Stimulated activated CD4-positive, alpha-beta T cell treated with anti-CD3 and anti-CD28 coated beads, Interleukin-15, amount 100 ng/mL, for 48 hours (primary cell): ENCODE measurements around the gene DIP2A.
A peak's percentile ranks its signal among the peaks of the same experiment; 100 is the strongest.
"Not testable (repeated sequence)": the region's sequence is repeated elsewhere in the genome, so short reads cannot be mapped to it uniquely, and the experiment has no call there.

Source experiments
- DNase-seq, 2 donors: peaks; one replicate each; pipeline ENCODE4 v3.0.0-alpha.2; 2020; ENCODE audit warnings: low read depth in 2 of 2

Gene DIP2A

DNA sequence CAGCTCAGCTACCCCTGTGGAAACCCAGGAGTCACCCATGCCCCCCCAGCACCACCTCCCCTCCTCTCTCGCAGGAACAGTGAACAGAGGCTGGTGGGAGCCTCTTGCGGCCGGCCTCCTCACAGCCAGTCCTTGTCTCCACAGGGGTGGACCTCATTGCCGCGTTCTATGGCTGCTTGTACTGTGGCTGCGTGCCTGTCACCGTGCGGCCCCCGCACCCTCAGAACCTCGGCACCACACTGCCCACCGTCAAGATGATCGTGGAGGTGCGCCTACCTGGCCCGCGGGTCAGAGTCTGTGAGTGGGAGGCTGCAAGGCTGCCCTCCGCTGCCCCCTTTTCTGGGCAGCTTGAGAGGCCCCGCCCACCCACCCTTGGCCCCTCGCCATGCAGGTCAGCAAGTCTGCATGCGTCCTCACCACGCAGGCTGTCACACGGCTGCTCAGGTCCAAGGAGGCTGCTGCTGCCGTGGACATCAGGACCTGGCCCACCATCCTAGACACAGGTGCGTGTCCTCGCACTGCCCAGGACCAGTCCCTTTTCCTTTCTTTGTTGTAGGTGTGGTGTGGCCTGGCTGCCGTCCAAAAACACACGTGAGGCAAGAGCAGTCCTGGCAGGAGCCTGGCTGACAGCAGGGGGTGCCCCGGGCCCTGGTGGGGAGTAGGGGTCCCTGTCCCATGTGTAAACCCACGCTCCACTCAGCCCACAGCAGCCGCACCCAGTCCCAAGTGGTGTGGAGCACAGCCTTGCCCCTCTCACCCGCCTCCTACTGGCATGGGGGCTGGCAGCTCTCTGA is 95.9 kb downstream of the DIP2A start:
- no peak for DNase-seq

DNA sequence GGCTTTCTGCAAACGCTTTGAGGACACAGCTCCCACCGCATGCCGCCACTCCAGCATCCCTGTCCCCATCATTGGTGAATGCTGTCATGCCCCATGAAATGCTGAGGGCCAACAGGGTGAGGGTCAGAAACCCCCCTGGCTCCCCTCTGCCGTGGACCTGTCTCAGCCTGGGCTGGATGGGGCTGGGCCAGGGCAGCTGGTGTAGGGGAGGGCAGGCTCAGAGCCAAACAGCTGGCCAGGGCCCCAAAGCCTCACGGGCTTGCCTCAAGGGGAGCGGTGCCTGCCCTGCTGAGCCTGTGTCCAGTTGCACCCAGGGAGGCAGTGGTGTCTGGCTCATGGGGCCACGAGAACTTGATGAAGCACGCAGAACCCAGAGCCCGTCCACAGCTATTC is 96.5 kb downstream of the DIP2A start:
- DNase-seq = no peak

DNA sequence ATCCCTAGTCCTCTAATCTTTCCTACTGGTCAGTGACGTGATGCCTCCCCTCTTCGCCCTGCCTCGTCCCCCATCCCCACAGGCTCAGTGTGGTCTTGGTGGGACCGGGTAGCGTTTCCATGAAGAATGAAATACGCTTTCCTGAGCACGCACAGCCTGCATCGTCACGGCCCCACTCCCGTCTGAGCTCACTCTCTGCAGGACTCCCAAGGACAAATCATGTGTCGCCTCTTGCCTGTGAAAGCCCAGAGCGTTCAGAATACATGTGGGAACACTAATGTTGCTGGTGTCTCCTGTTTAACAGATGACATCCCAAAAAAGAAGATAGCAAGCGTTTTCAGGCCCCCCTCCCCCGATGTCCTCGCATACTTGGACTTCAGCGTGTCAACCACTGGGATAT is 97.0 kb downstream of the DIP2A start:
- DNase-seq = no peak

DNA sequence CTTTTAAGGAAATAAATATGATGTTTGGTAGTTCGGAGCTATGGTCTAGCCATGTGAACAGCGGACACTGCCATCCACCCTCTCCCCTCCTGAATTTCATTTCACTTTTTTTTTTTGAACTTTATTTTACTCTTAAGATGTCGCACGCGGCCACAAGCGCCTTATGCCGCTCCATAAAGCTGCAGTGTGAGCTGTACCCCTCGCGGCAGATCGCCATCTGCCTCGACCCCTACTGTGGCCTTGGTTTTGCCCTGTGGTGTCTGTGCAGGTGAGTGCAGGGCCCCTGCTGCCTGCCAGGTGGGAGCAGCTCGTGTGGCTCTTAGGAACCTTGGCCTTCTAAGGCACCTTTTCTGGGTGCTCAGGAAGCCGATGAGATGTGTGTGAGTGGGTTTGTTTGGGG is 98.1 kb downstream of the DIP2A start:
- DNase-seq = no peak

DNA sequence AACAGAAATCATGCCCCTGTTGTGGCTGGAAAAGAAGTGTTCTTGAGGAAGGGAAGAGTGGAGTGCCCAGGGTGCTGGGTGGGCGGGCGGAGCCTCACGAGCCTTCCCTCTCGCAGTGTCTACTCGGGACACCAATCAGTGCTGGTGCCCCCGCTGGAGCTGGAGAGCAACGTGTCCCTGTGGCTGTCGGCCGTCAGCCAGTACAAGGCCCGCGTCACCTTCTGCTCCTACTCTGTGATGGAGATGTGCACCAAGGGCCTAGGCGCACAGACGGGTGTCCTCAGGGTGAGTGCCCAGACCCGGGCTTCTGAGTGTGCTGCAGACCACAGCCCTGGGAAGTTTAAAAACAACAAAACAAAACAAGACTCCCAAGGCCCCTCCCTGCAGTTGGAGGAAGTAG is 98.8 kb downstream of the DIP2A start:
- DNase-seq = no peak

DNA sequence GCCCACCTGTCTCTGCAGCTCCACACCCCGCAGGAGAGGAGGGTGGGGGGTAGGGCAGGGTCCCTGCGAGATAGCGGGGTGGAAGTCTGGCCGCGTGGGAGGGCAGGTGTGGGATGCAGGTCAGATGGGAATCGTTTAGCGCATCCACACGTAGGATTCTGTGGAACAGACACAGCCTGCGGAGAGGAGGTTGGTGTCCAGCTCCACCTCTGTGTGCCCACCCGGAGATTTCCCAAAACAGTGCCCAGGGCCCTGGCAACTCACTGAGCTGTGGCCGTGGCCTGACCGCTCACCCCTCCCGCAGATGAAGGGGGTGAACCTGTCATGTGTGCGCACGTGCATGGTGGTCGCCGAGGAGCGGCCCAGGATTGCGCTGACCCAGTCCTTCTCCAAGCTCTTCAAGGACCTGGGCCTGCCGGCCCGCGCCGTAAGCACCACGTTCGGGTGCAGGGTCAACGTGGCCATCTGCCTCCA is 99.3 kb downstream of the DIP2A start:
- no peak for DNase-seq

DNA sequence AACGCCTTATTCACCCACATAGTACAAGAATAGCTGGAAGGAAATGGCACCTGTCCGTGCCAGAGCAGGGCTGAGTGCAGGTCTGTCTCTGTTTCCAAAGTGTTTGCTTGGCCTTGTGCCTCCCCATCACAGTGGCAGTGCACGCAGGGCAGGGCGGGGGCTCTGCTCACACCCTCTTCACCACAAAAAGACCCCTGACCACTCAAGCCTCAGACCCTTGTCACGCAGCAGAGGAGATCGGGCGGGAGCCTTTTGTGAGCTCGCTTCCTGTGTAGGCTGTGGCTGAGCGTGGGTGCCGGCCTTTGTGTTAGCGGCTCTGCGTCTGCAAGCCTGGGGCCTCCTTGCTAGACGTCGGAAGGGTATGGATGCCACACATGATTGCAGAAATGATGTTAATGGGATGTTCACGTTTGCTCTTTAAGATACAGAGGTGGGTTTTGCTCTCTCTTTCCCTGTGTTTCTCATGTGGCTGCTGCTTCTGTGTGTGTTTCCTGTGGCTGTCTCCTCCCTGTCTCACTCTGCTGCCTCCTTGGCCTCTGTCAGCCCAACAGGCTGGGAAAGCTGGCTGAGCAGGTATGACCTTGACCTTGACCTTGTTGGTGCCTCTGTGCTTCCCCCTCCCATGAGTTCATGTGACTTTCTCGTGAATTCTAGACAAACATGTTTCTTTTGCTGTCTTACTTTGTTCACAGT is 100.7 kb downstream of the DIP2A start:
- DNase-seq = peak; percentile 47 to 53

DNA sequence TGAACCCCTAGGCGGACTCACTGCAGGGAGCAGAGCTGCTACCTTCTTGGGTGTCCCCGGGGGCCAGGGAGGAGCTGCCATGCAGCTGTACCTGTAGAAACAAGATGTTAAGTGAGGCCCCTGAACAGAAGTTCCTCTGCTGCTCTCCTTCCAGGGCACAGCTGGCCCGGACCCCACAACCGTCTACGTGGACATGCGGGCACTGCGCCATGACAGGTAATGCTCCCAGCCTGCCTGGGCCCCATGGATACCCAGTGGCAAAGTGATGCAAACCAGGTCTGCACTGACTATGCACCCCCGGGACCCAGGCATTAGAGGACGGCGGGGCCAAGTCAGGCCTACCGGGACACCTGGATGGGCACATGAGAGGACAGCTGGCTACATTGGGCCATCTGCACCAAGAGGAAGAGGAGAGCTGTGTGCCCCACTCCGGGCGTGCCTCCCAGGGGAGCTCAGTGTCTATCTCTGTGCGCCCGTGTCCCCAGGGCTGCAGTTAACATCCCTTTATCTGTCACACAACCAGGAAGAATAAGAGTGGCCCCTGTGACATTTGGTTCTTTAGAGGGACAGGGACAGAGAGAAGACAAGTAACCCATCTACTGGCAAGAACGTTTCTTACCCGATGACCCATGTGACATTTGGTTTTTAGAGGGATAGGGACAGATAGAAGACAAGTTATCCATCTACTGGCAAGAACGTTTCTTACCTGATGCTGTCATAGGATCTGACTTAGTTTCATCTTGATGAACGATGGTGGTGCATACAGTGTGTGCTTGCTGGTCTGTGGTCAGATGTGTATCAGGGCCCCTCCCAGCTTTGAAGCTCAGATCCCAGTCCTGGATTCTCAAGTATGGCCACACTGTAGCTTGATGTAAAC is 102.1 kb downstream of the DIP2A start:
- DNase-seq = no peak

DNA sequence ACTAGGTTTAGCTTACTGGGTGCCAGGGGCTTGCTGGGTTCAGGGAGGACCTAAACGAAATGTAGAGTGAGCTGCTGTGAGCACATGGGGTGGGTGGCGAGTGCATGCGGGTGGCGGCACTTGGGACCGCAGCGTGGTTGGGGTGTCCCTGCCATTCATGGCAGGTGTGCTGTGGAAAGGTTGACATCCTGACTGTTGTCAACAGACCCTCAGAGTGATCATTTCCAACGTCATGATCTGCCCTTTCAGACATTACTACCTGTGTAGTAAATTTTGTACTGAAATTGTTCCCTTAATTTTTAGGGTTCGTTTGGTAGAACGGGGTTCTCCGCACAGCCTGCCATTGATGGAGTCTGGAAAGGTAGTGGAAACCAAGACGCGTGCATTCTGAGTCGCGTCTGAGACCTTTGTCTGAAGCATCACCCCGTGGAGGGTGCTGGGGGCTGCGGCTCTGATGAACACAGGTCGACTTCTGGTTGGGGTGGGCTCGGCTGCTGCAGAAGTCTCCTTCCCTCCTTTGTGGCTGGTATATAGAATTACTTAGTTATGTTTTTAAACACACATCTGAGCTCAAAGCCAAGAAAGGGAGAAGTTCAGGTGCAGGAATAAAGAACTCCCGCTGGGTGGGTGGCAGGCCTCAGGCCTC is 102.9 kb downstream of the DIP2A start:
- no peak for DNase-seq

DNA sequence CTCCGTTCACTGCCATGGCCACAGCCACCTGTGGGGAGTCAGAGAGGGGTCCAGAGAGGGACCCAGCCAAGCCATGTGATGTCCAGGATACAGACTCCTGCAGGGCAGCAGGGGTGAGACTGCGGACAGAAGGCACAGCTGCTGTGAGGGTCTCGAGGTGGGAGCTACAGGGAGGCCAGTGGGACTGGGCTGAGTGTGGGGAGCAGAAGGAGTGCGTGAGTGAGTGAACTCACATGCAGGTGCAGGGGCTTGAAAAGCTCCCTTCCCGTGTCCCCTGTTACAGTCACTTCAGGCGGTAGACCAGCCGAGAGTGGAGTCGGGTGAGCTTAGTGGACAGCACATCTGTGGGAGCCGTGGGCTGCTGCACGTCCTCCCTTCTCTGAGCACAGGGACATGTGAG is 103.8 kb downstream of the DIP2A start:
- DNase-seq = no peak

DNA sequence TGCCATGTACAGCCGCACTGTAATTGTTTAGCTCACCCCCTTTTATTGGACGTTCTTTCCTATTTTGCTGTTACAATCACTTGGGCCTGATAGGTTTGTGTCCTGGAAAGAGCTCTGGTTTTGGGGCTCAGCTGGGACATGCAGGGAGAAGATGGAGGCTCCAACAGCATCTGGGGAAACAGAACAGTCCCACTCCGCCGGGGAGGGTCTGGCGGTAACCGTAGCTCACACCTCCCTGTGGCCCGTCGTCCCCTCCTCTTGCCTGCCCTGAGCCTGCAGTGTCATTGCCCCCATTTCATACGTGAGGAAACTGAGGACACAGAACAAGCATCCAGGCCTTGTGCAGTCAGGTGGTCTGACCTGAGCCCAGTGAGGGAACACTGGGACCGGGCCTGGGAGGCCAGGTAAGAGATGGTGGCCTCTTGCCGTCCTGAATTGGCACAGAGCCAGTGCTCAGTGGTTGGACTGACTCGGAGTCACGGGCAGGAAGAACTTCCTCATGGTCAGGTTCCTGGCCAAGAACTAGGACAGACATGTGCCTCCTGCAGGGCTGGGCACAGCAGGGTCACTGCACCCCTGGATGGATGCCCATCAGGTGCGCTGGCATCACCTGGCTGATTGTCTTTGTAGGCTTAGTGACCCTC is 104.4 kb downstream of the DIP2A start:
- no peak for DNase-seq

DNA sequence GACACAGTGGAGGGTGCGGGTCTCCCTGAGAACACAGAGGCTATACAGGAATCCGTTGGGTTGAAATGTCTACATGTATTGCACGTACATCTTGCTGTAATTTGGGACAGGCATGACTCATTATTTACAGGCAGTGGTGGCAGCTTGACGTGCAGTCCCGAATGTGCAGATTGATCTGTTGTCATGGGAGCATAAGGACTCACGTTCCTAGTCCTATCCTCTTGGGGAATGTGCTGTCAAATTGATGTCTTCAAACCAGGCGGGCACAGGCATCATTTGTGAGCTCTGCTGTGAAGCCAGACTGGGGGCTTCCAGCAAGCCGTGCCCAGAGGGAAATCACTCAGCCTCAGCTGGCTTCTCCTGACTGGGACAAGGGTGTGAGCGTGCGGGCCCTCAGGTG is 105.7 kb downstream of the DIP2A start:
- no peak for DNase-seq

DNA sequence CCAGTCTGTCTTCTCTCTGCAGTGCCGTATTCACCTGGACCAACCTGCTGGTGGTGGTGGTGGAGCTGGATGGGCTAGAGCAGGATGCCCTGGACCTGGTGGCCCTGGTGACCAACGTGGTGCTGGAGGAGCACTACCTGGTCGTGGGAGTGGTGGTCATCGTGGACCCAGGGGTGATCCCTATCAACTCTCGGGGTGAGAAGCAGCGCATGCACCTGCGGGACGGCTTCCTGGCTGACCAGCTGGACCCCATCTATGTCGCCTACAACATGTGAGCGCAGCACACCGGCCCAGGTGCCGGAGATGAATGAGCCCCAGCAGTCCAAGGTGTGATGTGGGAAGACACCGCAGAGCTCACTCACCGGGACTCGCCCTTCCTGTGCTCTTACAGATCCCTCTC is 108.7 kb downstream of the DIP2A start:
- DNase-seq = no peak

DNA sequence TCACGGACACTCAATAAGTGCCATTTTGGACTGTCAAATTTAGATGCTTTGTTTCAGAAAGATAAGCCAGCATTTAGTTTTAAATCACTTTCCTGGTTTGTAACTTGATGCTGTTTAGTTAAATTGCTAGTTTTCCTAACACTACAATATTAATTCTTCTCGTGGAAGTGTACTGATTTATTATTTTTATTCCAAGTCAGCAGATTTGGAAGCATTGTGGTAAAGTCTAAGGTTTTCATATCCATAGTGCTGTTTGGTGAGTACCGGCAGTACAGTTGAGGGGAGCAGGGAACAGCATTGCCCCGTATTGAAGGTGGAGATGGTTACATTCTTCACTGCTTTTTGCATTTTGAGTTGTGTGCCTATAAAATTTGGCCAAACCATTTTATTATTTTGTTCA is 109.9 kb downstream of the DIP2A start:
- no peak for DNase-seq

DNA sequence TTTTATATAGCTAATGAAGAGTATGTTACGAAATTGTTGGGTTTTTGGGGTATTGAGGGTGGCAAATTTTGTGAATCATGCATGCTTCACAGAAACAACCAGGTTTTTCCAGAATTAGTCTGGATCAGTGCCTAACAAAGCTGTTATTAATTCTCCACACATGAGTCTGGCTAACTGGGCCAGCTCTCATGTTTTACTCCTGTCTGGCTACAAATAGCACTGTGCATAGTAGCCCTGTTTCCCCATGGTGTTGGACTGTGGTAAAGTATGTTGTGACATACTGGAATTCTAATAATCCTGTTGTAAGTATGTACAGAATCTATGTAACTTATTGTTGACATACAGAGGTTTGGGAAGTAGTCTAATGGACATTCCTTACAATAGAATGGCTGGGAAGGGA is 110.4 kb downstream of the DIP2A start:
- DNase-seq = no peak

DNA sequence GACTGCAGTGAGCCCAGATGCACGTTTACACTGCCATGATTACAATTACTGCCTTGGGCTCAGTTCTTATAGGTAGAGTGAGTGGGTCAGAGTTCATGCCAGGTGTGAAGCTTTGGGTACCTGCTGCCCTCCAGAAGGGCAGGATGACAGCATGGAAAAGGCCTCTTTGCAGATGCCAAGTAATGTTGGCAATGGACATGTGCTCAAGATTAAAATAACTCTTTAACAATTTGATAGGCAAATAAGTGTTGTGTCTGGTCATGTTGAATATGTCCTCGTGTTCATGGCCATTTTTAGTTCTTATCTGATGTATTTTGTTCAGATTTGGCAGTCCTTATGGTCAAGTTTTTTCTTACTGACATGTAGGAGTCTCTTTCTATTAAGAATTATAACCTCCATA is 111.4 kb downstream of the DIP2A start:
- no peak for DNase-seq

DNA sequence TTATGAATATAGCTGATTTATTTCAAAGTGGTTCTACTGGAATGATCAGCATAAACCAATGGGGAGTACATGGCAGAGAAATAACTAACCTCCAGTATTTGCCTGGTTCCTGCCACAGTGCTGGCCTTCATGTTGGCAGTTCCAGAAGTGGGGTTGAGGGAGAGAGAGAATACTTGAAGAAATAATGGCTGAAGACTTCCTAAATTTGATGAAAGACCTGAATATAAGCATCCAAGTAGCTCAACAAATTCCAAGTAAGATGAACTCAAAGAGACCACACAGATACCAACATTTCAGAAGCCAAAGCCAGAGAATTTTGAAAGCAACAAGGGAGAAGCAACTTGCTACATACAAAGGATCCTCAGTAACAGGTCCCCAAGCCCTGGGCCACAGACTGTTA is 111.9 kb downstream of the DIP2A start:
- no peak for DNase-seq

DNA sequence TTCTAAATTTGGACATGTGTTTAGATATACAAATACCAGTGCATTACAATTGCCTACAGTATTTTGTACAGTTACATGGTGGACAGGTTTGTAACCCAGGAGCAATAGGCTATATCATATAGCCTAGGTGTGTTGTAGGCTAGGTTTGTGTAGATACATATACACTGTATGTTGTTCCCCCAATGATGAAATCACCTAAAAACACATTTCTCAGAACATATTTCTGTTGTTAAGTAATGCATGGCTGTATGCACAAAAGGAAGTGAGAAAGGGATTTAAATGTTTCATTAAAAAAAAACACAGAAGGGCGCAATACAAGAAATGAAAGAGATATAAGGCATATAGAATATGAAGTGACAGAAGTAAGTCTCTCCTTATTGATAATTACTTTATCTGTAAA is 114.2 kb downstream of the DIP2A start:
- no peak for DNase-seq

DNA sequence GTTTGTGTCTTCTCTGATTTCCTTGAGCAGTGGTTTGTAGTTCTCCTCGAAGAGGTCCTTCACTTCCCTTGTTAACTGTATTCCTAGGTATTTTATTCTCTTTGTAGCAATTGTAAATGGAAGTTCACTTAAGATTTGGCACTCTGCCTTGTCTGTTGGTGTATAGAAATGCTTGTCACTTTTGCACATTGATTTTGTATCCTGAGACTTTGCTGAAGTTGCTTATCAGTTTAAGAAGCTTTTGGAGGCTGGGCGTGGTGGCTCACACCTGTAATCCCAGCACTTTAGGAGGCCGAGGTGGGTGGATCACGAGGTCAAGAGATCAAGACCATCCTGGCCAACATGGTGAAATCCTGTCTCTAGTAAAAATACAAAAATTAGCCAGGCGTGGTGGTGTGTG is 119.1 kb downstream of the DIP2A start:
- not testable (repeated sequence) for DNase-seq

DNA sequence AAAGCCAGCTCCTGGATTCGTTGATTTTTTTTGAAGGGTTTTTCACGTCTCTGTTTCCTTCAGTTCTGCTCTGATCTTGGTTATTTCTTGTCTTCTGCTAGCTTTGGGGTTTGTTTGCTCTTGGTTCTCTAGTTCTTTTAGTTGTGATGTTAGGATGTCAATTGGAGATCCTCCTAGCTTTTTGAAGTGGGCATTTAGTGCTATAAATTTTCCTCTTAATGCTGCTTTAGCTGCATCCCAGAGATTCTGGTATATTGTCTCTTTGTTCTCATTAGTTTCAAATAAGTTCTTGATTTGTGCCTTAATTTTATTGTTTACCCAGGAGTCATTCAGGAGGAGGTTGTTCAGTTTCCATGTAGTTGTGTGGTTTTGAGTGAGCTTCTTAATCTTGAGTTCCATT is 120.7 kb downstream of the DIP2A start:
- not testable (repeated sequence) for DNase-seq

DNA sequence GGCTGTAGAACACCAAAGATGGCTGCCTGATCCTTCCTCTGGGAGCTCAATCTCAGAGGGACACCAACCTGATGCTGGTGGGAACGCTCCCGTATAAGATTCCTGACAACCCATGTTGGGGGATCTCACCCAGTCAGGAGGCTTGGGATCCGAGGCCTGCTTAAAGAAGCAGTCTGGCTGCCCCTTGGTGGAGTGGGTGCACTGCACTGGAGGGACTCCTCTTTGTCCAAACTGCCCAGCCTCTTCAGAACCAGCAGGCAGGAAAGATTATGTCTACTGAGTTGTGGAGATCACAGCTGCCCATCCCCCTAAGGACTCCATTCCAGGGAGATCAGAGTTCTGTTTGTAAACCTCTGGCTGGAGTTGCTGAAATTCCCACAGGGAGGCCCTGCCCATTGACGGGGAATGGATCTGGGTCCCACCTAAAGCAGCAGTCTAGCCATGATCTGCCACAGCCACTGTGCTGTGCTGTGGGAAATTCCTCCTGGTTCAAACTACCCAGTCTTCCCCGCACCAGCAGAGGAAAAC is 123.2 kb downstream of the DIP2A start:
- DNase-seq = no peak
